ENCODE data around the gene CBFA2T2.
"Not testable (repeated sequence)": the region's sequence is repeated elsewhere in the genome, so short reads cannot be mapped to it uniquely, and the experiment has no call there.

Gene CBFA2T2

DNA sequence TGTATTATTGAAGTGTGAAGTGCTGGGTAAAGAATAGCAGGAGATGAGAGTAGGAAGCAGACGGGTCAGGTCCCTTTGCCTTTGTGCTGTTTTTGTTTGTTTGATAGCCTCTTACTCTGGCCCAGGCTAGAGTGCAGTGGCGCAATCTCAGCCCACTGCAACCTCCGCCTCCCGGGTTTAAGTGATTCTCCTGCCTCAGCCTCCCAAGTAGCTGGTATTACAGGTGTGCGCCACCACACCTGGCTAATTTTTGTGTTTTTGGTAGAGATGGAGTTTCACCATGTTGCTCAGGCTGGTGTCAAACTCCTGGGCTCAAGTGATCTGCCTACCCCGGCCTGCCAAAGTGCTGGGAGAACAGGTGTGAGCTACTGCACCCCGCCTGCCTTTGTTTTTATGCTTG lies 18.1 kb downstream of the CBFA2T2 start:
- DNase-seq, result not testable (repeated sequence)

DNA sequence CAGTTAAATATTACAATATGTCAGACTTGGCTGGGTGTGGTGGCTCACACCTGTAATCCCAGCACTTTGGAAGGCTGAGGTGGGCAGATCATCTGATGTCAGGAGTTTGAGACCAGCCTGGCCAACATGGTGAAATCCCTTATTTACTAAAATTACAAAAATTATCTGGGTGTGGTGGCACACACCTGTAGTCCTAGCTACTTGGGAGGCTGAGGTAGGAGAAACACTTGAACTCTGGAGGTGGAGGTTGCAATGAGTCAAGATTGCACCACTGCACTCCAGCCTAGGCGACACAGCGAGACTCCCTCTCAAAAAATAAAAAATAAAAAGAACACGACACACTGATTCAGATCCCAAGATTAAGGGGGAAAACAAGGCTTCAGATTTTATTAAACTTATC lies 19.2 kb downstream of the CBFA2T2 start:
- not testable (repeated sequence) for DNase-seq

DNA sequence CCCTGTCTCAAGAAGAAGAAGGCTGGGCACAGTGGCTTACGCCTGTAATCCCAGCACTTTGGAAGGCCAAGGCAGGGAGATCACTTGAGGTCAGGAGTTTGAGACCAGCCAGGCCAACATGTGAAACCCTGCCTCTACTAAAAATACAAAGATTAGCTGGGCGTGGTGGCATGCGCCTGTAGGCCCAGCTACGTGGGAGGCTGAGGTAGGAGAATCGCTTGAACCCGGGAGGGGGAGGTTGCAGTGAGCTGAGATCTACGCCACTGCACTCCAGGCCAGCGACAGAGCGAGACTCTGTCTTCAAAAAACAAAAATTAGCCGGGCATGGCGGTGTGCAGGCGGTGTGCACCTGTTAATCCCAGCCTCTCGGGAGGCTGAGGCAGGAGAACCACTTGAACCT lies 22.0 kb downstream of the CBFA2T2 start:
- DNase-seq, result not testable (repeated sequence)

DNA sequence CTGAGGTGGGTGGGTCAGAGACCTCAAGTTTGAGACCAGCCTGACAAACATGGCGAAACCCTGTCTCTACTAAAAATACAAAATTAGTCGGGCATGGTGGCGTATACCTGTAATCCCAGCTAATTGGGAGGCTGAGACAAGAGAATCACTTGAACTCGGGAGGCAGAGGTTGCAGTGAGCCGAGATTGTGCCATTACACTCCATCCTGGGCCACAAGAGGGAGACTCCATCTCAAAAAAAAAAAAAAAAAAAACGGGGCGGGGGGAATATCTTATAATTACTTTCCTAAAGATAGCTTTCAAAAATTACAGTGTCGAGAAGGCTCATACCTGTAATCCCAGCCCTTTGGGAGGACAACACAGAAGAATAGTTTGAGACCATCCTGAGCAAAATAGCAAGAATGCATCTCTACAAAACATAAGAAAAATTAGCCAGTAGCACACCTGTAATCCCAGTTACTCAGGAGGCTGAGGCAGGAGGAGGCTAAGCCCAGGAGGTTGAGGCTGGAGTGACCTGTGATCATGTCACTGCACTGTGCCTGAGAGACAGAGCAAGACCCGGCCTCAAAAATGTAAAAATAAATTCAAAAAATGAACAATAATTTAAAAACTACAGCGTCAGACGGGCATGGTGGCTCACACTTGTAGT lies 25.8 kb downstream of the CBFA2T2 start:
- no peak for DNase-seq

DNA sequence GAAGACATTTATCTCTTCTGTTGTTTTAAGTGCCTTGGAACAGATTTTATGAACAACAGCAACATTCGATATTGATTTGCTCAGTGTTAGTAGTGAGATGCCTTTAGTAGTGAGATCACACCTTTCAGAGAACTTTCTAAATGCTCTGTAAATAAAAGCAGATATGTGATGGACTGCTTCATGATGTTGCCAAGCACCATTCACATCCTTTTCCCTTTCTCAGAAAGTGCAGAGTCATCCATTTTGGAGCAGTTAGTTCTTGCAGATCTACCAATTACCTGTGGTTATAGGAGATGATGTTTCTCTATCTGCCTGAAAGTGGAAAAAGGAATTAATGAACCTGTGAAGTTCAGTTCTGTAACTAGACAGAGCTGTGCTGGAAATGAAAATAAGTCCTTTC lies 27.0 kb downstream of the CBFA2T2 start:
- no peak for DNase-seq

DNA sequence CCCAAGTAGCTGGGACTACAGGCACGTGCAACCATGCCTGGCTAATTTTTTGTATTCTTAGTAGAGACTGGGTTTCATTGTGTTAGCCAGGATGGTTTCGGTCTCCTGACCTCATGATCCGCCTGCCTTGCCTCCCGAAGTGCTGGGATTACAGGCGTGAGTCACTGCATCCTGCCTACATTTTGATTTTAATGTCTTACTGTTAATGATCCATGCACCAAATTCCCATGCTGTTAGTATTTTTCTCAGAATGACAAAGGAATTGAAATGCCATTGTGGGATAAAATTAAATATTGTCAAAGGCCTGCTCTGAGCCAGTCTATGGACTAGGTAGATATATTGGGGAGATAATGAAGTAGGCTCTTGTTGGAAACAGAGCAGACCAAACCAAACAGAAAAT lies 28.2 kb downstream of the CBFA2T2 start:
- DNase-seq, result no peak

DNA sequence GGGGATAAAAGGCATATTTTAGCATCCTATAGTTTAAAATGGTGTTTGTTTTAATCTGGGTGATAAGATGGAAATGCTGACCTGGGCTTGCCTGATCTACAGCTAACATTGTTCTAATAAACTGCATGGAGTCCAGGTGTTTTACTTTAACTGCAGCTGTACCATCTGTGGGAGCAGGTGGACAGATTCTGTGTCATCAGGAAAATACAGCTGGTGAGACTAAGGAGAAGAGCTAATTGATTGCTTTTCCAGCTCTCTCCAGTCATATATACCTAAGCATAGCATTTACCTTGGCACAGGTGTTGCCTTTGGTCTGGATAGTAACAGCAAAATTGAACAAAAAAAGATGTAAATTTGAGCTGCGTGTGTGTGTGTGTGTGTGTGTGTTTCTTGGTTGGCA lies 31.6 kb downstream of the CBFA2T2 start:
- peak; percentile 75 for DNase-seq

DNA sequence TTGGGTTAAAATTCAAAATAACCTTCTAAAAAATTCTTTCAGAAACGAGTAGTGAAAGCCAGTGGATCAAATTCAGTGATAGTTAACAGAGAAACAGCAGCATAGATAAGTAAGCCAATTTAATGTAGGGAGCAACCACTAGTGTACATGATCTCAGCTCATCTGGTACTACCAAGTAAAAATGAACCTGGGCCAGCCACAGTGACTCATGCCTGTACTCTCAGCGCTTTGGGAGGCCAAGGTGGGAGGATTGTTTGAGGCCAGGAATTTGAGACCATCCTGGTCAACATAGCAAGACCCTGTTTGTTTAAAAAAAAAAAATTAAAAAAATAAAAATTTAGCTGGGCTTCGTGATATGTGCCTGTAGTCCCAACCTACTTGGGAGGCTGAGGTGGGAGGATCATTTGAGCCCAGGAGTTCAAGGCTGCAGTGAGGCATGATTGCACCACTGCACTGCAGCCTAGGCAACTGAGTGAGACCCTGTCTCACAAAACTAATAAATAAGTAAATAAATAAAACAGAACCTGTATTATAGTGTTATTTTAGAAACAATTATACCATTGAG lies 32.4 kb downstream of the CBFA2T2 start:
- no peak for DNase-seq

DNA sequence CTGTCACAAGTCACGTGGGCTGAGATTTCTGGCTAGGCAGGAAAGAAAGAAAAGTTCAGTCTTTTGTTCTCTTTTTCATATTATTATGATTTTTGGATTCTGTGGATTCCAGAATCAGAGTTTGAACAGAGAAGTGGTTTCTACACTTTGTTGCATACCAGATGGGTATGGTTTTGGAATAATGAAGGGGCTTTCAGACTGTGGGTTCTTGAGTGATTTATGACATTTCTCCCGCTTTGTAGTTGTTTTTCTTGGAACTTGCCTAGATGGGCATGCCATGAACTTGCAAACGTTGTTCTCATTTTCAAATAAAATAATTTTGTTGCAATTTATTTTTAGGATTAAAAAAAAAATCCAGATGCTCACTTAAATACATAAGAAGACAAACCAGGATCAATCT lies 34.4 kb downstream of the CBFA2T2 start:
- DNase-seq, result no peak

DNA sequence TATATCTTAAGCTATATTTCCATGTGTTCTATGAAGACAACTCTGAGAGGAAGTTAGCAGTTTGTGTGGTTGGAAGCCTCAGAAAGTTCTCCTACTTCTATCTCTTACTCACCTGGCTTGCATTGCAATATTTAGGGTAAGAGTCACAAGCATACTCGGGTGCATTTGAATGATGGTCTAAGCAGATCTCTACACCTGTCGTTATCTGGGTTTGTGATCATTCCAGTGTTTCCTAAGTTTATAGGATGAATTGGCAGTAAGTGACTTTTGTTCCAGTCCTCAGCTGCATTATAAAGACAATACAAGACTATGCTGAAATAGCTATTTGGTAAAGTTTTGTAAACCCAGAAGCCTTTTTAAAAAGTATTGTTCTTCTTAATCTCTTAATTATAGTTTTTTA lies 36.9 kb downstream of the CBFA2T2 start:
- no peak for DNase-seq

DNA sequence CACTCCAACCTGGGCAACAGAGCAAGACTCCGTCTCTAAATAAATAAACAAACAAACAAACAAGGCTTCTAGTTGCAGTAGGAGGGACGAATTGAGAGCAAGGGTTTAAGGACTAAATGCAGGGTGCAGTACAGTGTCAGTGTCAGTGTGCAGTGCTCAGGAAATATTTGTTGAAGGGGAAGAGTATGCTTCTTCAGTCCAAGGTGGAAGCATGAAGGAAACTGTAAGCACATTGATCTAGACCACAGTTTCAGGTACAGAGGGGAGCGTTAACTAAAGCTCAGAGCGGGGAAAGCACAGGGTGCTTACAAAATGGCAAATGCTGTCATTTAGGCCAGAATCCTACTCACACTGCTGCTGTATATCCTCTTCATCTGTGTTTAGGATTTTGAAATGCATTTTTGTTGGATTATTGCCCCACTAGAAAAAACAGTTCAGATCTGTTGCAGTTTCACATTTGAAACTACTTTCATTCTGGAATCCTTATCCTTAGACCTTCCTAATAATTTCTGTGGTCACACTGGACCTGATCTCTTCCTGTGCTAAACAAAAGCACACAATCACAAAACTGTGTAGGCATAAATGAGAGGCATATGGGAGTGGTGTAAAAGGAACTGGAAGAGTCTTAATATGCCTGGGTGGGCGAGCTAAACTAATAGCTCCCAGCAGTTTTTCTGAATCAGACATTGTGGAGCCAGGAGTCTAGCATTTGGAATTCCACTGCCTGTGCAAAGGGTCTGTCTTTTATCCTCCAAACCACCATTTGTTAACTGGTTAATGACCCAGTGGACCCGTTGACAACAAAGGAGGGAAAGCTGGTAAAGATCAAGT lies 41.4 kb downstream of the CBFA2T2 start:
- no peak for DNase-seq

DNA sequence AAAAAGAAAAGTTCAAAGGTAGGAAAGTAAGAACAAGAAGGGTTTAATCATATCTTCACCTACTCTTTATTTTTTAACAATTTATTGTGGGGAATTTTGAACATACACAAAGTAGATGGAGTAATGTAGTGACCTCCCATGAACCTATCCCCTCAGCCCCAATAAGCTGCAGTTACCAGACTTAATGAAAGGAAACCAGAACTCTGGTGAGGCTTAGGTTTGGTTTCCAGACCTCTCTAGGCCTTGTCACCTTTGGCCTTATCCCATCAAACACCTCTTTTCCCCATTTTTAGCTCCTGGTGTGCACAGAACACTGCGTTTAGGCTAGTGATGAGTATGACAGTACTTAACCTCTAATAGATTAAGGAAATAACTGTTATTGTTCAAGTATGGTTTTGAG lies 42.0 kb downstream of the CBFA2T2 start:
- no peak for DNase-seq

DNA sequence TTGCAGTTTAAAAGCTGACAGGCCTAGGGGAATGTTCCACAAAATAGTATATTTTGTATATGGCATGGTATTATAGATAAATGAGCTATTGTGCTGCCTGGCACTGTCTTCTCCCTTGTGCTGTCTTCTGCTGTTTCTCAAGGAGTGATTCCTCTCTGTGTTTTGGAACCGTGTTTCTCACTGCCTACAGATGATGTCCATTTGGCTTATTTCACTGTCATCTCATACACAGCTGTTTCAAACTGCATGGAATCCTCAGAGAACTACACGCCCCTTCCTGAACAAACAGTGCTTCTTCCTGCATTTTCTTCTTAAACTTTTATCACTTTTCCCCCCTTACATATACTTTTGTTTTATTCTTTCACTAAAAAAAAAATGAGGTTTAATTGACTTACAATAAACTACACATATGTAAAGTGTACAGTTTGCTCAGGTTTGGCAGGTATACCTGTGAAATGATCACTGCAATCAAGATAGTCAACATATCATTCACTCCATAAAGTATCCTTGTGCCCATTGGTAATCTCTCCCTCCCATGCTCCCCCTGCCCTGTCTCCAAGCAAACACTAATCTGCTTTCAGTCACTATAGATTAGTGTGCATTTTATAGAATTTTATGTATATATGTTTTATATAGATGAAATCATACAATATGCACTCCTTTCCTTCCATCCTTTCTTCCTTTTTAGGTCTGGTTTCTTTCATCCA lies 43.0 kb downstream of the CBFA2T2 start:
- no peak for DNase-seq

DNA sequence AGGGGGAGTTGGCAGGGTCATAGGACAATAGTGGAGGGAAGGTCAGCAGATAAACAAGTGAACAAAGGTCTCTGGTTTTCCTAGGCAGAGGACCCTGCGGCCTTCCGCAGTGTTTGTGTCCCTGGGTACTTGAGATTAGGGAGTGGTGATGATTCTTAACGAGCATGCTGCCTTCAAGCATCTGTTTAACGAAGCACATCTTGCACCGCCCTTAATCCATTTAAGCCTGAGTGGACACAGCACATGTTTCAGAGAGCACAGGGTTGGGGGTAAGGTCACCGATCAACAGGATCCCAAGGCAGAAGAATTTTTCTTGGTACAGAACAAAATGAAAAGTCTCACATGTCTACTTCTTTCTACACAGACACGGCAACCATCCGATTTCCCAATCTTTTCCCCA lies 45.8 kb downstream of the CBFA2T2 start:
- not testable (repeated sequence) for DNase-seq

DNA sequence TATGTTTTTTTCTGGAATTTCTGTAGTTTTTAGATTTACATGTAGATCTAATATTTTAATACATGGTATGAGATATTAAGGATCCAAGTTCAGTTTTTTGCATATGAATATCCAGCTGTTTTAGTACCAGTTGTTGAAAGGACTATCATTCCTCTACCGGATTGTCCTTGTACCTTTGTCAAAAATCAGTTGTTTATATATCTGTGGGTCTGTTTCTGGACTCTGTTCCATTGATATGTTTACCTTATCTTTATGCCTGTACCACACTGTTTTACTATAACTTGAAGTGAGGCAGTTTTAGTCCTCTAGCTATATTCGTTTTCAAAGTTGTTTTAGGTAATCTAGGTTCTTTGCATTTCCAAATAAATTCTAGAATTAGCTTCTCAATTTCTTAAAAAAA lies 47.7 kb downstream of the CBFA2T2 start:
- no peak for DNase-seq

DNA sequence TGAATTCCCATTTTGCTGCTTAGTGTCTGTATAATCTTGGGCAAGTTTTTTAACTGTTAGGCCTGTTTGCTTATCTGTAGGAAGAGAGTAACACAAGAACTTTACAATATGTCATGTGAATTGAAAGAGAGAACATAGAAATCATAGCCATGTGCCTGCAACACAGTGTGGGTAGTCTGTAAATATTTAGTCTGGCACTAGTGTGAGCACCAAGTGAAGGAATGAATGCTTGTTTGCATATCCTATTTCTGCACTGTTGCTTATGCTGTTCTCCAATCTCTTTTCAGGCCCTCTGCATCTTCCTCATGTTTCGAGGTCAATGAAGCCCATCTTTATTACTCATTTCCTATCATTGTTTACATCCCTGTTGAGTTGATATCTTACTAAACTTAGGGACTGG lies 49.2 kb downstream of the CBFA2T2 start:
- DNase-seq, result no peak

DNA sequence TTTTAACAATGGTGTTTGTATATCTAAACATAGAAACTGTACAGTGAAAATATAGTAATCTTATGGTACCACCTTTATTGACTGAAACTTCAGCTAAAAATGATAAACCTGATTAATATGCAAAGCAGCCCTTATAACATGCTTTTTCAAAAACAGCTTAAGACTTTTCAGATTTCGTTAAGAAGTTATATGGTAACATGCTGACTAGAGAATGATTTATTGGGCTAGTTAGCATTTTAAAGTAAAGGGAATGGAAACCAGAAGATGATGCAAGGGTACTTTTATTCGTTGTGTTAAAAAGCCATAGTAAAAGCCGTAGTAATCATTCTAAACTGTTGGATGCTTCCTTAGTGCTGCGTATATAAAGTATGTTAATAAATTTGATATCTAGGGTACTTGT lies 50.5 kb downstream of the CBFA2T2 start:
- no peak for DNase-seq

DNA sequence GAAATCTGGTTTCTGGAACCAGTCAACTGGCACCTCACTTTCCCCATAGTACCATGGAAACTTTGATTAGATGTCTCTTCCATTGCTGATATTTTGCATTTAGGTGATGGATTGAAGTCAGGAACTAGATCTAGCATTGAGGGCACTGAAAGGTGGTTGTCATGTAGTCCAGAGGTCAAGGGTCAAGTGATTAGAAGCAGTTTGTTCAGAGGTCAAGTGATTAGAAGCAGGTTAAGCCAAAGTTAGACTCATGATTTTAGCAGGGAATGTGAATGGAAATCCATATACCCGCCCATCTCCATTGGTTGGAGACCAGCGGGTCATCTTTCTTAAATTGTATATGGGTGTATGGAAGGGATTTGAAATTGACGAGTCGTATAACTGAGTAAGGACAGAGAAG lies 51.2 kb downstream of the CBFA2T2 start:
- DNase-seq, result no peak

DNA sequence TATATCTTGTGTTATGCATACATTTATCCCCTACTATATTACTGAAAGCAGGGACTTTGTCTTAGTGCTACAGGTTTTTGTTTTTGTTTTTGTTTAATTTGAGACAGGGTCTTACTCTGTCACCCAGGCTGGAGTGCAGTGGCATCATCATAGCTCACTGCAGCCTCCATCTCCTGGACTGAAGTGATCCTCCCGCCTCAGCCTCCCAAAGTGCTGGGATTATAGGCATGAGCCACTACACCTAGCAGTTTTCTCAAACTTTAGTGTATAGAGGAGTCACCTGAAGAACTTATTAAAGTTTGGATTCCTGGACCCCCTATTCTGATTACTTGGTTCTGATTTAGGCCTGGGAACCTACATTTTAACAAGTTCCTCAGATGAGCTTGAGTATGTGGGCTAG lies 51.9 kb downstream of the CBFA2T2 start:
- no peak for DNase-seq

DNA sequence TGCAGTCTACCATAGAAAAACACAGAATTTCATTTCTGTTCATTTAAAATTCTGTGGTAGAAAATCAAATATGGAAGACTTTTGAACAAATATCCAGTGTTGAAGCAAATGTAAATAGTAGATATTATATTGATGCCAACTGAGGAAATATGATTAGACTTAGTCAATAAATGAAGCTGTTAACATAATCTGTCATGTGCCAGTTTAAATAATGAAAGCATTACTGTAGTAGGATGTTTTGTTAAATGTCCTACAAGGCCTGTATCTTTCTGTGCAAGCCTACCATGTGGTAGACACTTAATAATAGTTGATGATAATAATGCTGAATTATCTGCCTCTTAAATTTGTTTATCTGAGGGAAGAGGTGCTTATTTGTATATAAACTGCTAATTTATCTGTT lies 55.9 kb downstream of the CBFA2T2 start:
- no peak for DNase-seq

DNA sequence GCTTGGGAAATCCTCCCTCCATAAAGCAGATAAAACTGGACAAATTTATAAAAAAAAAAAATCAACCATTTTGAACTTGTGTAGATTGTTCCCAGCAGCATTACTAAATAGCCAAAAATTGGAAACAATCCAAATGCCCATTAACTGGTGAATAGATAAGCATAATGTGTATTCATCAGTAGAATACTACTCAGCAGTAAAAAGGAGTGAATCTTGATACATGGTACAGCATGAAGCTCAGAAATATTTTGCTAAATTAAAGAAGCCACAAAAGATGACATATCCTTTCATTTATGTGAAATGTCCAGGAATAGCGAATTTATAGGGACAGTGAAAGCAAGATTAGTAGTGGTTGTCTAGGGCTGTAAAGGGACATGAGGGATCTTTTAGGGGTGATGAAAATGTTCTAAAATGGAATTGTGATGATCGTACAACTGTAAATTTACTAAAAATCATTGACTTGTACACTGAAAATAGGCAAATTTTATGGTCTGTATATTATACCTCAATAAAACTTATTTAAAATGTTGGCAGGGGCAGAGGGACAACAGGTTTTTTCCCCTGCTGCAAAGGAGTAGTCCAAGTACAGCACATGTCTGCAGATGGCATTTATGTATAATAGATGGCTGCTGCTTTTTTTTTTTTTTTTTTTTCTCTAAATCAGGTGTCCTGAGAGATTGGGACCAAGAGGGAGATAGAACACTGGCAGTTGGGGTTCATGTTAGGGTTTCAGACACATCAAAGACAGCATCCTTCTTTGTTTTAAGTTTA lies 59.5 kb downstream of the CBFA2T2 start:
- no peak for DNase-seq

DNA sequence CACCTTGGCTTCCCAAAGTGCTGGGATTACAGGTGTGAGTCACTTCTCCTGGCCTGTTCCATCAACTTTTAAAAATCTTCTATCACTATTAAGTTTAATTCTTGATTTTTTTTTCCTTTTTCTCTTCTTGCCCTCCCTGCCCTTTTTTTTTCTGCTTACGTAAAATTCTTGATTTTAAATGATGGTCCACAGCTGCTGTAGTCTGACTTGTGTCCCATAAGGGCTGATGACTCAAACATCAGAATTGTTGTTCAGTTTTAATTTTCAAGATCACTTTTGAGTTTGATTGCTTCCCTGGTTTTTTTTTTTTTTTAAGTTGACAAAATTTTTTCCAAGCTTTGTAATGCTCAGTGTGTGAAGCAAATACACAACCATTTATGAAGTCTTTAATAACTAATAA lies 61.9 kb downstream of the CBFA2T2 start:
- no peak for DNase-seq

DNA sequence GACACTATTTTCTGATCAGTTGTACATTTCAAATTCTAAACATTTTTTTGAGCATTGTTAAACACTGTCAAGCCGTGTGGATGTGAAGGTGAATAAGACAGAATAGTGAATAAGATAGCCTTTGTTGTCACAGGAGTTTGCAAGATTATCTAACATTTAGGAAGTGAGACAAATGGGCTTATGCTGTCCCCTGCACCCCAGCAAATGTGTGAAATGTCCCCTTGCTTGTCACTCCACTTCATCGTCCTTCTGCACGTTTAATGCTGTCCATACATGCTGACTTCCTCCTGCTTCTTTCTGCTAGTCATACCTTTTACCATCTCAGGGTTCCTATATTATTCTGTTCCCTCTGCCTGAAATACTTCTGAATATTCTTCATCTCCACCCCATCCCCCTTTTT lies 62.6 kb downstream of the CBFA2T2 start:
- no peak for DNase-seq
